GM19372 (cell line): ENCODE measurements around the gene GPR158.

Source experiments
- ATAC-seq: cut with Tn5 transposase; IDR thresholded peaks from one replicate; pipeline ENCODE4 v1.9.1; 2021; ENCODE audit warnings: mild to moderate bottlenecking, low read depth, moderate library complexity; ENCODE audit not compliant: unreplicated experiment

Gene GPR158

DNA sequence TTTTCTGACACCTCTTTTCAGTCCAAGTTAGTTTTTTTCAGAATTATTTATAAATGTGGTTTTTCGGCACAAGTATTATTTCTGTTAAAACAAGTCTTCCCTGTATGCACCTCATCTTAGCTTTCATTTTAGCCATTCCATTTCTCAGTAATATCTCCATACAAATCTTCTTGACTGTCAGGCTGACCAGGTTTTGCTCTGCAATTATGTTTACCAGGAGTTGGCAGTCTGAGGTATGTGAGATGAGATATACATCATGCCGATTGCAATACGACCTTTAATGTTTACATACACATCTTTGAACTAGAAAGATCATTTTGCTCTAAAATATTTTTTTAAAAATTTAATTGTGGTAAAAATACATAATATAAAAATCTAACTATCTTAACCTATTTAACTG, 209.8 kb downstream of the GPR158 start:
- ATAC-seq: no peak

DNA sequence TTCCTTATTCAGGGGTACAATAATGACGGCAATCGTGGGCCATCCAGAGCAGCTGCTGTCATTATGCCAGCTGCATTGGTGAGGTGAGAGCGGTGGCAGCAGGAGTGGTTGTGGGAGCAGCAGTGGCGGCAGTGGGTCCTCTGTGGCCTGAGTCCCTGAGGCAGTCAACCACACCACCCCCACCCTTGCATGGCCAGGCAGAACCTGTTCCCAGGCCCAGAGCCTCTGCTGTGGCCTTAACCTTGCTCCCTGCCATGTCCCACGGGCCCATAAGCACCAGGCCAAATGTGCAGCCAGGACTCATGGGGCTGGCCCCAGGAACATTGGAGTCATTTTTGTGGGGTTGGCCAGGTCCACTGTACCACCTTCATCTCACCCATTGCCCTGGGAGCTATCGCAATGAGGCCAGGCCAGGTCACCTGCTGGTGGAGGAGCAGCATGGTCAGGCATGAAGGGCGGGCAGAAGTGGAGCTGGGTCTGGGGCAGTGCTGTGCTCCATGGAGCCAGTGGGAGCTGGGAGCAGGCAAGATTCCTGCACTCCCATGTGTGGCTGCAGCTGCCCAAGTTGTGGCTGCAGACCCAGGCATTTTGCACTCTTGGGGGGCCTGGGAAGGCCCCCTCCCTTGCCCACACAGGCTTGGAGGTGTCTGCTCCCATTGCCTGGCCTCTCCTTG, 213.5 kb downstream of the GPR158 start:
- ATAC-seq: no peak

DNA sequence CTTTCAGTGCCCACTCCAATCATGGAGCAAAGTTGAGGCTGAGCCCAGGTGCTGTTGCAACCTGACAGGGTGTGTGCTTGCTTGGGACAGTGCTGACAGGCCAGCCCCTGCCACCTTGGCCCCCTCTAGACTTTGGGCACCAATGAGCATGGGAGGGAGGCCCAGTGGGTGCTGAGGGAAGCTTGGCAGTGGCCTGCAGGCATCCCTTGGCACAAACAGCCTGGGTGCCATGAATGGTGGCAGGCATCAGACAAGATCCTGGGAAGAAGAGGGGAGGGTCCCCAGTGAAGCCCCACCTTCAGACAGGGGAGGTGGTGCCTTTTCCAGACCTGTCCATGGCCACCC, 214.0 kb downstream of the GPR158 start:
- ATAC-seq: no peak

DNA sequence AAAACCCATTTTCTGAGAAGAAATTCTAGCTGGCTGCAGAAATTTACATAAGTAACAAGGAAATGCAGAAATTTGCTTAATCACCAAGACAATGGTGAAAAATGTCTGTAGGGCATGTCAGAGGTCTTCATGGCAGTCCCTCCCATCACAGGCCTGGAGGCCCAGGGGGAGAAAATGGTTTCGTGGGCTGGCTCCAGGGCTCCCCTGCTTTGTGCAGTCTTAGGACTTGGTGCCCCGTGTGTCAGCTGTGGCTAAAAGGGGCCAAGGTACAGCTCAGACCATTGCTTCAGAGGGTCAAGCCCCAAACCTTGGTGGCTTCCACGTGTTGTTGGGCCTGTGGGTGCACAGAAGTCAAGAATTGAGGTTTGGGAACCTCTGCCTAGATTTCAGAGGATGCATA, 215.9 kb downstream of the GPR158 start:
- ATAC-seq: no peak

DNA sequence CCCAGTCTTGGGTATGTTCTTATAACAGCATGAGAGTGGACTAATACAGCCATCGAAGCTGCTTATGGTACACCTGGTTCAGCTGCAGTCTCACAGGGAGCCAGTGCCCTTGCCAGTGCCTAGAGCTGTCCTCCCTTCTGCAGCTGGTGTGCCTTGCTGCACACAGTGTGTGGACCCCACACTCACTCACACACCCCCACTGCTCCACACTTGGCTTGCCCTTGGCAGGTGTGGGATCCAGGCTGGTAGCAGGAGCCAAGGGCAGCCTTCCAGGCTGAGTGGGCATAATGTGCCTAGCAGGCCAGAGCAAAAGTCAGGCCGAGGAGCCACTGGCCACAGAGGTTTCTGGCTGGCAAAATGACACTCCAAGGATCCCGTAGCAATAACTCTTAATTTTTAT, 217.3 kb downstream of the GPR158 start:
- ATAC-seq: no peak

DNA sequence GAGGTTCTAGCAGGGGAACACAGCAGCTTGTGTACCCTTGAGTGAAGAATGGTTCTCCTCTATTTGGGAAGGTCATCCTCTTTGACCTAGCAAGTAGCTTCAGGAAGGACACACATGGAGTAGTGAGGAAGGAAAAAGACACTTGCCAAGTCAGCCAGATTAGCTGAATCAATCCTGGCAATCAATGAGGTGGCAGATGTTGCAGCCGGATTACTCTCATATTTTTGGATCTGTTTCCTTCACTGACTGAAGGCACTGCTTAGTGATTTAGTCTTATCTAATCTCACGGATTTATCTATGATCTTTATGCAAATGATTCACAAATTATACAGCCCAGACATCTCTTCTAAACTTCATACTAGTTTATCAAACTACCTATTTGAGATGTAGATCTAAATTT, 218.8 kb downstream of the GPR158 start:
- ATAC-seq: no peak

DNA sequence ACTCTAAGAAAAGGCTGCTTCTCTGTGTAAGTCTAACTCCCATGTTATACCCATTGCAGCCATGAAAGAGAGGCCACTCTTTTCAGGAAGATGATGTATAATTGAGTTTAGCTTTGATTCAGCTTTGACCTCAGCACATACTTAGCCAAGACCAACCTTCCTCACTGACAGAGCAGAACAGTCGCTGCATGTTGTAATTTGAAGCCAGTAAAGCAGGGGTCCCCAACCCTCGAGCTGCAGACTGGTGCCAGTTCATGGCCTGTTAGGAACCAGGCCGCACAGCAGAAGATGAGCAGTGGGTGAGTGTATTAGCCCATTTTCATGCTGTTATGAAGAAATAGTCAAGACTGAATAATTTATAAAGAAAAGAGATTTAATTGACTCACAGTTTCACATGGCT, 223.9 kb downstream of the GPR158 start:
- ATAC-seq: no peak

- ATAC-seq: no peak
Measured at GRCh38 chr10:25405871-25406270, 231.1 kb downstream of the GPR158 start.

DNA sequence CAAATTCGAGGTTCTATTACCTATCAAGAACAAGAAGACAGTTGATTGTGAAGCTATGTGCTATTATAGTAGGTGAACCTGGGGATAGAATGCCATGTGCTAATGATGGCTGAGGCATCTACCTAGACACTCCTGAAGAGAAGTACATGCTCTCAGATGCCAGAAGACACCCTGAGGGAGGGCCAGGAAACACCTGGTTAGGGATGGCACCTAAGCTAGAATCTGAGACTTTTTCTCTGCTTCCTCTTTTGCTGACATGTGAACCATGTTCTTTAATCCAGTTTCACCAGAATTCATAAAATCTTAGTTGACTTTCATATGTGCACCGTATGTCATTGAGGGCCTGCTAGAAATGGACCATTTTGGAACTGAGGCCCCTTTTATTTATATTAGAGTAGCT, 242.8 kb downstream of the GPR158 start:
- ATAC-seq: no peak

GRCh38 chr10:25425776-25426175, 251.0 kb downstream of the GPR158 start:
- no peak for ATAC-seq

- ATAC-seq: no peak
Measured at GRCh38 chr10:25436431-25436830, 261.6 kb downstream of the GPR158 start.

- no peak for ATAC-seq
Measured at GRCh38 chr10:25441270-25441669, 266.5 kb downstream of the GPR158 start.

DNA sequence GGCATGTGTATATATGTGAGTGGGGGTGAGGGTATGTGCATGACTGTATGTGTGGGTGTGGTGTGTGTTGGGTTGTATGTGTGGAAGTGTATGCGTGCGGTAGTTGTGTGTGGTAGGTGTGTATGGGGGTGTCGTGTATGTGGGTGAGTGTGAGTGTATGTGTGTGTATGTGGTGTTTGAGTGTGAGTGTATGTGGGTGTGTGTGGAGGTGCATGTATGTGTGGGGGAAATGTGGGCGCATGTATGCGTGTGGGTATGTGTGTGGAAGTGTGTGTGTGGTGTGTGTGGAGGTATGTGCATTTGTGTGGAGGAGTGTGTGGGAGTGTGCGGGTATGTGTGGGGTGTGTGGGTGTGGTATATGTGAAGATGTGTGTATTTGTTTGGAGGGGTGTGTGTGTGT, 269.5 kb downstream of the GPR158 start:
- ATAC-seq: no peak

DNA sequence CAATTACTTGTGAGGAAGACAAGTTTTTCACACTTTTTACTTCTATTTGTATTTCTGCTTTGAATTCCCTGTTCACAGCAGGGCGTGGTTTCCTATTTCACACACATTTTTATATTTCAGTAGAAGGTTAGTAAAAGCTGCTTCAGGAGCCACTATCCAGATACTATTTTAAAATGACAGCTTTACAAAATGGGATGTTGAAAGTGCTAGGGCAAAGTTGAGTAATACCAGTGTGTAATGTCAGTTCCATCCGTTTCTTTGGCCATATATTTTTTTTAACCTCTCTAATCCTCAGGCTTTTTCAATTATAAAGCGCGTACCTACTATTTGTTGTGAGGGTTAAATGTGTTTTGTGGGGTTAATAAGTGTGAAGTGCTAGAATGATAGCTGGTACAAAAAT, 276.6 kb downstream of the GPR158 start:
- ATAC-seq: no peak

DNA sequence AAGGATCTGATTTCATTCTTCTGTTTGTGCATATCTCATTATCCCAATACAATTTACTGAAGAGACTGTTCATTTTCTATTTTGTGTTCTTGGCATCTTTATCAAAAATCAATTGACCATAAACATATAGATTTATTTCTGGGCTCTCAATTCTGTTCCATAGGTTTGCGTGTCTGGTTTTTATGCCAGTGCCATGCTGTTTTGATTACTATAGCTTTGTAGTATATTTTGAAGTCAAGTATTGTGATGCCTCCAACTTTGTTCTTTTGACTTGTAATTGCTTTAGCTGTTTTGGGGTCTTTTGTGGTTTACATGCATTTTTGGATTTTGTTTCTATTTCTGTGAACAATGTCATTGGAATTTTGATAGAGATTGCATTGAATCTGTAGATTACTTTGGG, 278.8 kb downstream of the GPR158 start:
- ATAC-seq: no peak

GRCh38 chr10:25455980-25456567, 281.3 kb downstream of the GPR158 start:
- no peak for ATAC-seq

GRCh38 chr10:25457552-25457951, 282.8 kb downstream of the GPR158 start:
- ATAC-seq: no peak

DNA sequence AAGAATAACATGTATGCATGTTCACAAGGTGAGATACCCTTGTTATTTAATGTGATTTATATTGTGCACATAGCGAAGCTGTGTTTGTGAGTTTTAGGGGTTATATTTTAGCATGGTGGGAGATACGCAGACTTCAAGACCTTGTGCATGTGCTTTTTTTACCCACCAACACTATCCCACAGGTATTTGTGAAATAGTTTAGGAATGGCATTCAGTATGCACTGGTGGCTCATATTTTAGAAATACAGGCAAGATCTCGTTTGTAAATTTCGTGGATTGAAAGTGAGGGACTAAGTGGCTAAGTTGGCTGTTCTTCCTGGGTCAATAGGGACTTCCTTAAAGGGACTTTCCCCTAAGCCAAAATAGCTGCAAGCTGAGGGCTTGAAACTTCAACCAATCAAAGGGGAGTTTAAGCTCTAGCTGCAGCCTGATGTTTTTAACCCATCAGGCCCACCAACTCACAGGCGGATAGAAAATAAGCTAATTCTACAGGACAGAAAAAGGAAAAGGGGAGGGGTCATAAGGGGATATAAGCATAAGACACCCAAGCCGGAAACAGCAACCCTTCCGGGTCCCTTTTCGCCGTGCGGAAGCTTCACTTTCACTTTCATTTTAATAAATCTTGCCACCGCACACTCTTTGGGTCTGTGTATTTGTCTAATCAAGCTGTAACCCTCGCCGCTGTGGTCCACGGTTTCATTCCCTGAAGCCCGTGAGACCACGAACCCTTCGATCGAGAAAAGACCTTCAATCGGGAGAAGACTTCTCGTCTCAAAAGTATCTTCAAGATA, 291.0 kb downstream of the GPR158 start:
- ATAC-seq: no peak

- no peak for ATAC-seq
Measured at GRCh38 chr10:25467881-25468280, 293.1 kb downstream of the GPR158 start.

DNA sequence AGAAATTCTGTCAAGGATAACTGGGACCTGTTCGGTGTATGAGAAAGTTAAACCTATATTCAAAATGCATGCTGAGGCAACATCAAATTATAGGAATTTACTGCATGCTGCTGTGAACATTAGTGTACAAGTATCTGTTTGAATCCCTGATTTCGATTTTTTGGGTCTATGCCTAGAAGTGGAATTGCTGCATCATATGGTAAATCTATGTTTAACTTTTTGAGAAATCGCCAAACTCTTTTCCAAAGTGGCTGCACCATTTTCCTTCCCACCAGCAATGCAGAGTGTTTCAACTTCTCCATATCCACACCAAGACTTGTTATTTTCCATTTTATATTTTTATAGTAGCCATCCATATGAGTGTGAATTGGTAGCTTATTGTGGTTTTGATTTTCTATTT, 306.7 kb downstream of the GPR158 start:
- no peak for ATAC-seq

GRCh38 chr10:25483999-25484398, 309.2 kb downstream of the GPR158 start:
- no peak for ATAC-seq

- no peak for ATAC-seq
Measured at GRCh38 chr10:25487266-25487665, 312.5 kb downstream of the GPR158 start.
